Liver (tissue), 9 donors: Measurements from ENCODE around the gene GPANK1. TPM values are rescaled to one million over a fixed set of nuclear protein-coding genes. Genes with fewer than 3 reads are reported as not detected.
A peak's percentile ranks its signal among the peaks of the same experiment; 100 is the strongest.

Experiments used
- DNase-seq: peaks from one replicate; pipeline ENCODE4 v3.0.0-alpha.2; 2017; ENCODE audit warnings: low spot score
- H3K27ac ChIP-seq, 2 donors: one replicate each; pipeline ENCODE4 v1.7.0; 2013; ENCODE audit warnings: inconsistent platforms in 2 of 2, low read length in 2 of 2, control low read depth in 1 of 2, low read depth in 1 of 2, mild to moderate bottlenecking in 1 of 2
- H3K27me3 ChIP-seq, 4 donors: one replicate each; pipeline versions ENCODE4 v1.6.1 to v1.7.0; 2013; ENCODE audit warnings: low read length in 3 of 4, inconsistent platforms in 1 of 4, mild to moderate bottlenecking in 1 of 4, moderate library complexity in 1 of 4; ENCODE audit not compliant: control insufficient read depth in 4 of 4, insufficient read depth in 4 of 4
- H3K36me3 ChIP-seq, 4 donors: one replicate each; pipeline versions ENCODE4 v1.6.1 to v1.7.0; 2013; ENCODE audit warnings: low read length in 3 of 4, mild to moderate bottlenecking in 3 of 4, low read depth in 1 of 4, moderate library complexity in 1 of 4; ENCODE audit not compliant: control insufficient read depth in 4 of 4, insufficient read depth in 3 of 4
- H3K4me1 ChIP-seq, 4 donors: one replicate each; pipeline versions ENCODE4 v1.6.1 to v1.7.0; 2013; ENCODE audit warnings: low read length in 3 of 4, mild to moderate bottlenecking in 3 of 4, moderate library complexity in 1 of 4; ENCODE audit not compliant: control insufficient read depth in 4 of 4, insufficient read depth in 4 of 4
- H3K4me3 ChIP-seq, 3 donors: one replicate each; pipeline versions ENCODE4 v1.6.1 to v1.7.0; 2013; ENCODE audit warnings: low read length in 3 of 3, control low read depth in 1 of 3, low read depth in 1 of 3, mild to moderate bottlenecking in 1 of 3
- H3K9ac ChIP-seq, 2 donors: one replicate each; pipeline ENCODE4 v1.7.0; 2013; ENCODE audit warnings: low read length in 2 of 2, mild to moderate bottlenecking in 2 of 2, moderate library complexity in 2 of 2, control low read depth in 1 of 2, low read depth in 1 of 2
- H3K9me3 ChIP-seq, 4 donors: one replicate each; pipeline versions ENCODE4 v1.6.1 to v1.7.0; 2013; ENCODE audit warnings: low read length in 3 of 4; ENCODE audit not compliant: control insufficient read depth in 4 of 4
- EGR1 ChIP-seq, 2 donors: IDR thresholded peaks; 2 replicates each; pipeline ENCODE4 v1.6.1; 2016 to 2018; ENCODE audit warnings: antibody characterized with exemption in 2 of 2, low read depth in 2 of 2
- FOXA1 ChIP-seq: IDR thresholded peaks from 2 replicates; pipeline ENCODE4 v1.6.1; 2016; ENCODE audit warnings: antibody characterized with exemption
- FOXA2 ChIP-seq: IDR thresholded peaks from 2 replicates; pipeline ENCODE4 v1.6.1; 2016; ENCODE audit warnings: antibody characterized with exemption
- GABPA ChIP-seq, 2 donors: IDR thresholded peaks in 1 of 2; conservative IDR thresholded peaks in 1 of 2; 2 replicates each; pipeline ENCODE4 v1.6.1; 2016; ENCODE audit warnings: antibody characterized with exemption in 2 of 2, mild to moderate bottlenecking in 1 of 2, moderate library complexity in 1 of 2
- HNF4A ChIP-seq, 2 donors: conservative IDR thresholded peaks; 2 replicates each; pipeline ENCODE4 v1.6.1; 2016; ENCODE audit warnings: antibody characterized with exemption in 2 of 2, mild to moderate bottlenecking in 2 of 2
- HNF4G ChIP-seq: IDR thresholded peaks from 2 replicates; pipeline ENCODE4 v1.6.1; 2016; ENCODE audit warnings: antibody characterized with exemption
- JUND ChIP-seq, 2 donors: IDR thresholded peaks; 2 replicates each; pipeline ENCODE4 v1.6.1; 2016; ENCODE audit warnings: antibody characterized with exemption in 2 of 2
- NR2F2 ChIP-seq: IDR thresholded peaks from 2 replicates; pipeline ENCODE4 v1.6.1; 2016; ENCODE audit warnings: antibody characterized with exemption
- RXRA ChIP-seq, 2 donors: IDR thresholded peaks; 2 replicates each; pipeline ENCODE4 v1.6.1; 2017 to 2018; ENCODE audit warnings: antibody characterized with exemption in 2 of 2, mild to moderate bottlenecking in 1 of 2
- SP1 ChIP-seq: IDR thresholded peaks from 2 replicates; pipeline ENCODE4 v1.6.1; 2018; ENCODE audit warnings: antibody characterized with exemption, mild to moderate bottlenecking
- TAF1 ChIP-seq: conservative IDR thresholded peaks from 2 replicates; pipeline ENCODE4 v1.6.1; 2016; ENCODE audit warnings: antibody characterized with exemption, mild to moderate bottlenecking
- YY1 ChIP-seq: IDR thresholded peaks from 2 replicates; pipeline ENCODE4 v1.6.1; 2016; ENCODE audit warnings: antibody characterized with exemption, mild to moderate bottlenecking
- WGBS: extraction: QIAGEN DNeasy Blood & Tissue Kit; methylation state at CpG from one replicate; pipeline ENCODE4 v1.1.7; 2013; 5-methylcytosine and 5-hydroxymethylcytosine counted together
- polyA plus RNA-seq, 2 donors: library from polyadenylated mRNA; stranded (reverse) in 1 of 2; unstranded in 1 of 2; fragments of 200-250 nt in 1 of 2; fragments of >200 nt in 1 of 2; fragmentation: Nextera tagmentation in 1 of 2; extraction: Ambion mirVana in 1 of 2; gene quantifications; one replicate each; pipeline versions ENCODE4 v1.2.1 to v1.2.3, GENCODE V29; 2013 to 2015
- total RNA-seq, 2 donors: library from RNA; depleted of rRNA; stranded (reverse); fragments of >200 nt; gene quantifications; one replicate each; pipeline ENCODE4 v1.2.3, GENCODE V29; 2014
- TF ChIP-seq, protein P1 (sequence below): IDR thresholded peaks from 2 replicates; pipeline ENCODE4 v1.6.1; 2016; ENCODE audit warnings: antibody characterized with exemption, mild to moderate bottlenecking
- TF ChIP-seq, protein P2 (sequence below): IDR thresholded peaks from 2 replicates; pipeline ENCODE4 v1.6.1; 2016; ENCODE audit warnings: antibody characterized with exemption
- TF ChIP-seq, protein P3 (sequence below): IDR thresholded peaks from 2 replicates; pipeline ENCODE4 v1.6.1; 2016; ENCODE audit warnings: antibody characterized with exemption
- TF ChIP-seq, protein P4 (sequence below): IDR thresholded peaks from 2 replicates; pipeline ENCODE4 v1.6.1; 2016; ENCODE audit warnings: antibody characterized with exemption
- donor health status: healthy.
- donor health status: healthy.
- donor health status: healthy.
- donor health status: healthy.
- donor health status: healthy.

Gene GPANK1
- total and polyA plus RNA-seq, 4 donors, result 7.6 to 13.9 (median 11.2) TPM

DNA sequence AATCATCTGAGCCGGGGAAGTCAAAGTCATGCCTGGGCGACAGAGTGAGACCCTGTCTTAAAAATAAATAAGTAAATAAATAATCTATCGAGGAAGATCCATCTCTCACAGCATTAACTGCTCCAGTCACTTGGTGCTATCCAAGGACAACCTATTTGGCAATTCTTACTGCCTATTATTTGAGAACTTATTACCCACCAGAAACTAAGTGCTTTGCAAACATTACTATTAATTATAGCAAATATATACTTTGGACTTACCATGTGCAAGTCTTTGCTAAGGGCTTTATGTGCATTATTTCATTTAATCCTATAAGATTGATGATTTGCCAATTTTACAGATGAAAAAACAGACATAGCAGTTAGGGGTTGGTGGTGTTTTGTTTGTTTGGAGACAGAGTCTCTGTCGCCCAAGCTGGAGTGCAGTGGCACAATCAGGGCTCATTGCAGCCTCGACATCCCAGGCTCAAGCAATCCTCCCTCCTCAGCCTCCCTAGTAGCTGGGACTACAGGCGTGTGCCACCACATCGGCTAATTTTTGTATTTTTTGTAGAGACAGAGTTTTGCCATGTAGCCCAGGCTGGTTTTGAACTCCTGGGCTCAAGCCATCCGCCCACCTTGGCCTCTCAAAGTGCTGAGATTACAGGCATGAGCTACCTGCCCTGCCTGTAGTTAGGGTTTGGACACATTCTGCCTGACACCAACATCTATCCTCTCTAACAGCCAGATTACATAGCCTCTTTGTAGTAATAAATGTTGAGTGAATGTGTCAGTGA, 10.0 kb downstream of the GPANK1 start:
- Histone ChIP-seq H3K4me1 (peaks cover 13 to 79% (median 65%) of the 10 kb centered on the region in 4 donors), H3K36me3 (peaks cover 0 to 6% (median 3%) of the 10 kb centered on the region in 4 donors), H3K4me3 (no peak overlapping the region), H3K27me3 (no peaks in the 10 kb centered on the region), H3K9me3 (no peaks in the 10 kb centered on the region), H3K9ac (peak overlapping the region in 1 of 2 donors; percentile 75), H3K27ac (peak overlapping the region; percentile 80 to 86)
- 79% methylated on average over 8 of the region's 8 CpGs for WGBS
- TF ChIP-seq FOXA1 (no peak), FOXA2 (no peak), HNF4G (no peak), EGR1 (IDR thresholded peaks at IDR 0.05; ENCODE audit: low read depth in 2 of 2) (no peak), YY1 (no peak), SP1 (no peak), HNF4A (conservative IDR thresholded peaks at IDR 0.05) (no peak), RXRA (IDR thresholded peaks at IDR 0.05) (no peak), JUND (IDR thresholded peaks at IDR 0.05) (no peak)
- TF ChIP-seq, protein P1, sequence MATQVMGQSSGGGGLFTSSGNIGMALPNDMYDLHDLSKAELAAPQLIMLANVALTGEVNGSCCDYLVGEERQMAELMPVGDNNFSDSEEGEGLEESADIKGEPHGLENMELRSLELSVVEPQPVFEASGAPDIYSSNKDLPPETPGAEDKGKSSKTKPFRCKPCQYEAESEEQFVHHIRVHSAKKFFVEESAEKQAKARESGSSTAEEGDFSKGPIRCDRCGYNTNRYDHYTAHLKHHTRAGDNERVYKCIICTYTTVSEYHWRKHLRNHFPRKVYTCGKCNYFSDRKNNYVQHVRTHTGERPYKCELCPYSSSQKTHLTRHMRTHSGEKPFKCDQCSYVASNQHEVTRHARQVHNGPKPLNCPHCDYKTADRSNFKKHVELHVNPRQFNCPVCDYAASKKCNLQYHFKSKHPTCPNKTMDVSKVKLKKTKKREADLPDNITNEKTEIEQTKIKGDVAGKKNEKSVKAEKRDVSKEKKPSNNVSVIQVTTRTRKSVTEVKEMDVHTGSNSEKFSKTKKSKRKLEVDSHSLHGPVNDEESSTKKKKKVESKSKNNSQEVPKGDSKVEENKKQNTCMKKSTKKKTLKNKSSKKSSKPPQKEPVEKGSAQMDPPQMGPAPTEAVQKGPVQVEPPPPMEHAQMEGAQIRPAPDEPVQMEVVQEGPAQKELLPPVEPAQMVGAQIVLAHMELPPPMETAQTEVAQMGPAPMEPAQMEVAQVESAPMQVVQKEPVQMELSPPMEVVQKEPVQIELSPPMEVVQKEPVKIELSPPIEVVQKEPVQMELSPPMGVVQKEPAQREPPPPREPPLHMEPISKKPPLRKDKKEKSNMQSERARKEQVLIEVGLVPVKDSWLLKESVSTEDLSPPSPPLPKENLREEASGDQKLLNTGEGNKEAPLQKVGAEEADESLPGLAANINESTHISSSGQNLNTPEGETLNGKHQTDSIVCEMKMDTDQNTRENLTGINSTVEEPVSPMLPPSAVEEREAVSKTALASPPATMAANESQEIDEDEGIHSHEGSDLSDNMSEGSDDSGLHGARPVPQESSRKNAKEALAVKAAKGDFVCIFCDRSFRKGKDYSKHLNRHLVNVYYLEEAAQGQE, result no peak
- TF ChIP-seq, protein P2, sequence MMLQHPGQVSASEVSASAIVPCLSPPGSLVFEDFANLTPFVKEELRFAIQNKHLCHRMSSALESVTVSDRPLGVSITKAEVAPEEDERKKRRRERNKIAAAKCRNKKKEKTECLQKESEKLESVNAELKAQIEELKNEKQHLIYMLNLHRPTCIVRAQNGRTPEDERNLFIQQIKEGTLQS, result no peak
- TF ChIP-seq, protein P3, sequence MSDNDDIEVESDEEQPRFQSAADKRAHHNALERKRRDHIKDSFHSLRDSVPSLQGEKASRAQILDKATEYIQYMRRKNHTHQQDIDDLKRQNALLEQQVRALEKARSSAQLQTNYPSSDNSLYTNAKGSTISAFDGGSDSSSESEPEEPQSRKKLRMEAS, result no peak
- TF ChIP-seq, protein P4, sequence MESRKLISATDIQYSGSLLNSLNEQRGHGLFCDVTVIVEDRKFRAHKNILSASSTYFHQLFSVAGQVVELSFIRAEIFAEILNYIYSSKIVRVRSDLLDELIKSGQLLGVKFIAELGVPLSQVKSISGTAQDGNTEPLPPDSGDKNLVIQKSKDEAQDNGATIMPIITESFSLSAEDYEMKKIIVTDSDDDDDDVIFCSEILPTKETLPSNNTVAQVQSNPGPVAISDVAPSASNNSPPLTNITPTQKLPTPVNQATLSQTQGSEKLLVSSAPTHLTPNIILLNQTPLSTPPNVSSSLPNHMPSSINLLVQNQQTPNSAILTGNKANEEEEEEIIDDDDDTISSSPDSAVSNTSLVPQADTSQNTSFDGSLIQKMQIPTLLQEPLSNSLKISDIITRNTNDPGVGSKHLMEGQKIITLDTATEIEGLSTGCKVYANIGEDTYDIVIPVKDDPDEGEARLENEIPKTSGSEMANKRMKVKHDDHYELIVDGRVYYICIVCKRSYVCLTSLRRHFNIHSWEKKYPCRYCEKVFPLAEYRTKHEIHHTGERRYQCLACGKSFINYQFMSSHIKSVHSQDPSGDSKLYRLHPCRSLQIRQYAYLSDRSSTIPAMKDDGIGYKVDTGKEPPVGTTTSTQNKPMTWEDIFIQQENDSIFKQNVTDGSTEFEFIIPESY, result no peak
- no peak for DNase-seq

DNA sequence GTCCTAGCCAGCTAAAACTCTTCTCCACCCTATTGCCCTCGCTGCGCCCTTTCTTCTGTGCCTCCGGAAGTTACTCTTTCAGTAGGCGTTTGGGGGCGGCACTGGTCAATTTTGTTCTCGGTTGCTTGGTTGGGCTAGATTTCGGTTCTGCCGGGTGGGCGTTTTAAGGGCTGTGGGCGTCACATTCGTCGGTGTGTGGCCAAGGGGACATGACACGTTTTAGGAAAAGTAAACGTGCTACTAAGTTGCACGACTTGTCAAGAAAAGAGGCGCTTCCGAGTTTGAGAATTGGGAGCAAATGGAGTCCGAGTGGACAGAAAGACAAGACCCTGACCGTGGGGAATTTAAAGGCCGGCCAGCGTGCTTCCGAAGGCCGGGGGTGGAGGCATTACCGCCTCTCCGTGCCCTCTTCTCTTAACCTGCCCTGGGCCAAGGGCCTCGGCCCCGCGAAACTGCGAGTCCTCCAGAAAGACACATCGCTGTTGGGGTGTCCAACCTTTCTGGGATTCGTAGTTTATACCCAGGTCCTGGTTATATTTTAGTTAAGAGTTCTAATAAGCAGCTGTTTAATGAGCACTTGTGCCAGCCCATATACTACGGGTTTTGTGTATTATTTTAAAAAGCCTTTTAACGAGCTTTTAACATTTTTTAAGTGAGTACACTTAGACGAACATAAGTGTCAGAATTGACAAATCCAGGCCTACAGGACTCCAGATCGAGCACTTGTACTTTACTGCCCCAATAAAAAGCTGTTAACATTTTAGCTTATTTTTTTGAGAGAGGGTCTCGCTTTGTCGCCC, 11.7 kb downstream of the GPANK1 start:
- Histone ChIP-seq H3K4me3 (peak overlapping the region; percentile 67 to 93 (median 68)), H3K27ac (peak overlapping the region; percentile 93 to 99), H3K9me3 (no peaks in the 10 kb centered on the region), H3K9ac (peak overlapping the region; percentile 91 to 97), H3K36me3 (peaks cover 12 to 17% (median 15%) of the 10 kb centered on the region in 4 donors), H3K27me3 (no peaks in the 10 kb centered on the region), H3K4me1 (peaks cover under 1 to 62% (median 48%) of the 10 kb centered on the region in 4 donors)
- 7% methylated on average over 37 of the region's 37 CpGs for WGBS
- DNase-seq, result no peak
- TF ChIP-seq, protein P1, result peak; percentile 78
- TF ChIP-seq TAF1, result peak; percentile 94
- TF ChIP-seq NR2F2, result peak; percentile 73
- TF ChIP-seq, protein P4, result peak; percentile 11
- no peak for TF ChIP-seq JUND (IDR thresholded peaks at IDR 0.05)
- no peak for TF ChIP-seq HNF4G
- TF ChIP-seq EGR1 (IDR thresholded peaks at IDR 0.05; ENCODE audit: low read depth in 2 of 2), result peak; percentile 62 to 66
- TF ChIP-seq SP1, result peak; percentile 89
- TF ChIP-seq RXRA (IDR thresholded peaks at IDR 0.05), result peak; percentile 71 to 81
- TF ChIP-seq HNF4A (conservative IDR thresholded peaks at IDR 0.05), result peak in 1 of 2 donors; percentile 65
- no peak for TF ChIP-seq GABPA (IDR thresholded peaks at IDR 0.05 in 1 of 2, conservative IDR thresholded peaks at IDR 0.05 in 1 of 2)
- no peak for TF ChIP-seq FOXA1
- TF ChIP-seq FOXA2, result no peak
